Prostate gland (tissue), 2 donors: ENCODE results near the gene PLEK. TPM values are rescaled to one million over a fixed set of nuclear protein-coding genes. Genes with fewer than 3 reads are reported as not detected.
A peak's percentile ranks its signal among the peaks of the same experiment; 100 is the strongest.

Experiments
- DNase-seq: peaks from one replicate; pipeline ENCODE4 v3.0.0-alpha.2; 2019; ENCODE audit warnings: low spot score
- H3K27ac ChIP-seq, 2 donors: fragments of 200-600 bp; sonication (generic); 2 replicates each; pipeline ENCODE4 v1.5.1; 2017 to 2019
- H3K27me3 ChIP-seq: fragments of 200-600 bp; sonication (generic); replicated peaks from 2 replicates; pipeline ENCODE4 v1.5.1; 2019; ENCODE audit not compliant: insufficient read depth
- H3K36me3 ChIP-seq, 2 donors: fragments of 200-600 bp; sonication (generic); 1 replicate in 1 of 2; 2 replicates in 1 of 2; pipeline versions ENCODE4 v1.5.1 to v1.8.1; 2017 to 2019
- H3K4me1 ChIP-seq: fragments of 200-600 bp; sonication (generic); replicated peaks from 2 replicates; pipeline ENCODE4 v1.5.1; 2019
- H3K4me3 ChIP-seq, 2 donors: fragments of 200-600 bp; sonication (generic); 2 replicates each; pipeline ENCODE4 v1.5.1; 2017 to 2019
- H3K9me3 ChIP-seq: fragments of 200-600 bp; sonication (generic); 2 replicates; pipeline ENCODE4 v1.5.1; 2017
- CTCF ChIP-seq, 4 experiments: fragments of 200-600 bp in 2 of 4; fragments of 450-650 bp in 2 of 4; sonication (generic) in 2 of 4; IDR thresholded peaks; 1 replicate in 3 of 4; 2 replicates in 1 of 4; pipeline ENCODE4 v1.5.1; 2016 to 2019; ENCODE audit warnings: antibody characterized with exemption in 4 of 4, mild to moderate bottlenecking in 2 of 4, moderate library complexity in 2 of 4
- POLR2A ChIP-seq: fragments of 450-650 bp; IDR thresholded peaks from one replicate; pipeline ENCODE4 v1.6.1; 2016; ENCODE audit warnings: antibody characterized with exemption, mild to moderate bottlenecking
- POLR2AphosphoS5 ChIP-seq: sonication (generic); formaldehyde crosslinking; IDR thresholded peaks from one replicate; pipeline ENCODE4 v1.6.1; 2017; ENCODE audit warnings: antibody characterized with exemption
- WGBS: methylation state at CpG from one replicate; pipeline ENCODE4 v1.1.5; 2018; 5-methylcytosine and 5-hydroxymethylcytosine counted together
- intact Hi-C: fragments of 100-400 bp; cut with DNase I; formaldehyde crosslinking; loops from one replicate; pipeline ENCODE4 v1.14.2; 2022
- total RNA-seq, 2 donors: library from RNA; depleted of rRNA; stranded (reverse); fragments of >200 nt; gene quantifications; one replicate each; pipeline ENCODE4 v1.1.0, GENCODE V29; 2016

Gene PLEK
- 1 to 10 TPM in 1 of 2 donors, under 1 TPM in 1; 0.59 to 2.1 TPM for total RNA-seq

- Histone ChIP-seq H3K27ac (no peak within 1 kb of the TSS), H3K27me3 (no peaks in the 10 kb centered on the region), H3K4me1 (no peaks in the 10 kb centered on the region), H3K36me3 (no peaks in the 10 kb centered on the region), H3K4me3 (no peak within 1 kb of the TSS), H3K9me3 (no peaks in the 10 kb centered on the region)
- WGBS, result 91% methylated on average over 7 of the region's 7 CpGs
- intact Hi-C loops, result no loop called here
- DNase-seq, result no peak
- TF ChIP-seq CTCF (IDR thresholded peaks at IDR 0.05), result no peak
- TF ChIP-seq POLR2AphosphoS5, result no peak
Measured at GRCh38 chr2:68365087-68365486, at the start of gene PLEK. PLEK (plus strand) TSS chr2:68365282; CDS start chr2:68365352, 70 bp downstream.

GRCh38 chr2:68316111-68316510, 49.0 kb upstream of the PLEK start:
- H3K4me3 ChIP-seq, result no peak overlapping the region
- intact Hi-C loops, result no loop called here
- no peaks in the 10 kb centered on the region for H3K27me3 ChIP-seq
- no peaks in the 10 kb centered on the region for H3K9me3 ChIP-seq
- H3K27ac ChIP-seq, result no peak overlapping the region
- DNase-seq, result no peak
- TF ChIP-seq CTCF (IDR thresholded peaks at IDR 0.05), result no peak
- TF ChIP-seq POLR2A, result no peak
- no peaks in the 10 kb centered on the region for H3K36me3 ChIP-seq
- no peaks in the 10 kb centered on the region for H3K4me1 ChIP-seq
- 31% methylated on average over 2 of the region's 2 CpGs for WGBS

- Histone ChIP-seq H3K27me3 (no peaks in the 10 kb centered on the region), H3K4me3 (peak overlapping the region; percentile 40 to 48), H3K27ac (peak overlapping the region; percentile 69 to 77), H3K4me1 (no peaks in the 10 kb centered on the region), H3K36me3 (no peaks in the 10 kb centered on the region), H3K9me3 (no peaks in the 10 kb centered on the region)
- DNase-seq, result no peak
- TF ChIP-seq POLR2A (no peak), POLR2AphosphoS5 (no peak), CTCF (IDR thresholded peaks at IDR 0.05) (no peak)
- intact Hi-C loops, result no loop called here
- WGBS, result 23% methylated on average over 27 of the region's 27 CpGs
Measured at GRCh38 chr2:68317971-68318913, 46.8 kb upstream of the PLEK start.

- Histone ChIP-seq H3K4me3 (peak overlapping the region; percentile 40 to 48), H3K27me3 (no peaks in the 10 kb centered on the region), H3K4me1 (no peaks in the 10 kb centered on the region), H3K36me3 (no peaks in the 10 kb centered on the region), H3K27ac (peak overlapping the region; percentile 69 to 77), H3K9me3 (no peaks in the 10 kb centered on the region)
- intact Hi-C loops, result no loop called here
- TF ChIP-seq CTCF (IDR thresholded peaks at IDR 0.05) (no peak), POLR2AphosphoS5 (no peak), POLR2A (no peak)
- WGBS, result 12% methylated on average over 18 of the region's 27 CpGs
- no peak for DNase-seq
Measured at GRCh38 chr2:68318914-68319397, 46.1 kb upstream of the PLEK start.
